ENCODE results near the gene TMEM86B. TPM values are rescaled to one million over a fixed set of nuclear protein-coding genes. Genes with fewer than 3 reads are reported as not detected.

TMEM86B gene
- total and polyA plus RNA-seq, 3 donors from 2014 or later = 12.8 to 13.9 (median 13.4) TPM

DNA sequence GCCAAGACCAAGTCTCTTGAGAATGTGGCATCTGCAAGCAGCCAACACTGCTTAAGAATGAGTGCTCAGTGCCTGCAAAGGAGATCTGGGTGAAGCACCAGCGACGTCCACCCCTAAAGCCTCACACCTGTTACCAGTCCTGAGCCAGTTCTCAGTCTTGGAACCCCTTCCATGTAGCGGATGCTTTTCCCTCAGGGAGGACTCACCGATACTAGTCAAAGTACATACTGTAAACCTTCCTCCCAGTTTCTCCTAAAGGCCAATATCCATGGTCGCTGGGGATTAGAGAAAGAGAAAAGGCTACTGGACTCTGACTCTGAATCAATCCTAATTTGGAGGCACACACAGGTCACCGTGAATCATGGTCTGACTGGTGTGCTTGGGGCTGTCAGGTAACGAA, 15.0 kb downstream of the TMEM86B start:
- Histone ChIP-seq H3K4me3 (no peak overlapping the region), H3K9me3 (no peaks in the 10 kb centered on the region), H3K27me3 (no peaks in the 10 kb centered on the region), H3K36me3 (ENCODE audit: low read depth, missing control alignments) (no peaks in the 10 kb centered on the region), H3K4me1 (peaks cover 11% of the 10 kb centered on the region), H3K27ac (no peak overlapping the region)
- TF ChIP-seq CTCF (IDR thresholded peaks at IDR 0.05) (no peak), POLR2A (IDR thresholded peaks at IDR 0.05) (no peak)
- intact Hi-C loops (cut with DNase I; ENCODE audit: low total_unique reads) = no loop called here
- WGBS, 2 donors = 72 to 76% methylated on average over 6 to 7 of the region's 7 CpGs
- DNase-seq = no peak

GRCh38 chr19:55212447-55212846, 16.1 kb downstream of the TMEM86B start:
- intact Hi-C loops (cut with DNase I; ENCODE audit: low total_unique reads) = no loop called here
- DNase-seq = no peak
- peaks cover 11% of the 10 kb centered on the region for H3K4me1 ChIP-seq
- H3K9me3 ChIP-seq = no peaks in the 10 kb centered on the region
- no peaks in the 10 kb centered on the region for H3K36me3 ChIP-seq (ENCODE audit: low read depth, missing control alignments)
- TF ChIP-seq CTCF (IDR thresholded peaks at IDR 0.05) (no peak), POLR2A (IDR thresholded peaks at IDR 0.05) (no peak)
- no peaks in the 10 kb centered on the region for H3K27me3 ChIP-seq
- no peak overlapping the region for H3K27ac ChIP-seq
- H3K4me3 ChIP-seq = no peak overlapping the region
- 83 to 89% methylated on average over 3 of the region's 3 CpGs for WGBS, 2 donors

DNA sequence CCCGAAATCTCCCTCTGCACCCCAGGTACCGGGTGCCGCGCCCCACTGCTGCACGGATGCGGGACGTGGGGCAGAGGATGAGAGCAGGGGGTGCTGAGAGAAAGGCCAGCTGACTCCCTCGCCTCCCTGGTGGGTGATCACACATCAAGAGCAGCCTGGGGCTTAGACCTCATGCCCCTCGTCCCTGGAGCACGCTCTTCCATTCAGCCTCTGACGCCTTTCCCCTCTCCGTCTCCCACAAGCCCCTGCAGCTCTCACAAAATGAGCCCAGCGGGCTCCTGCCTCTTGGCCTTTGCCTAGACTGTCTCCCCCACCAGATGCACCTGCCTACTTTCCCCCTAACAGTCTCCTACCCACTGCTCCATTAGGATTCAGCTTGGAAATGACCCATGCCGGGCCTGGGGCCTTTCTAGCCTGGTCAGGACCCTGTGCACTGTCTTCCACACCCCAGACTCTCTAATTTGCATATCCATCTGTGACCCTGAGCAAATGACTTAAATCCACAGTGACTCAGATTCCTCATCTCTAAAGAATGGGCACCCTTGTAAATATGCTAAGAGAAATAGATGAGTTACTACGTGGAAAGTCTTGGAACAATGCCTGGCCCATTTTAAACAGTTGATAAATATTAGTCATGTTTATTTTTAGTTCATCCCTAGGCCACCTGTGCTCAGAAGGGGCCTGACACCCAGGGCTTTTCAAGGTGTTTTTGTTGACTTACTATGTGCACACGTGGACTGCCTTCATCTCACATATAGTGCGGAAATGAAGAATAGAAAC, 18.7 kb downstream of the TMEM86B start:
- H3K27ac ChIP-seq = no peak overlapping the region
- no peak for DNase-seq
- H3K27me3 ChIP-seq = no peaks in the 10 kb centered on the region
- peaks cover 5% of the 10 kb centered on the region for H3K4me1 ChIP-seq
- 65 to 71% methylated on average over 16 to 17 of the region's 17 CpGs for WGBS, 2 donors
- intact Hi-C loops (cut with DNase I; ENCODE audit: low total_unique reads) = no loop called here
- no peaks in the 10 kb centered on the region for H3K36me3 ChIP-seq (ENCODE audit: low read depth, missing control alignments)
- TF ChIP-seq POLR2A (IDR thresholded peaks at IDR 0.05) (no peak), CTCF (IDR thresholded peaks at IDR 0.05) (no peak)
- H3K4me3 ChIP-seq = no peak overlapping the region
- no peaks in the 10 kb centered on the region for H3K9me3 ChIP-seq

DNA sequence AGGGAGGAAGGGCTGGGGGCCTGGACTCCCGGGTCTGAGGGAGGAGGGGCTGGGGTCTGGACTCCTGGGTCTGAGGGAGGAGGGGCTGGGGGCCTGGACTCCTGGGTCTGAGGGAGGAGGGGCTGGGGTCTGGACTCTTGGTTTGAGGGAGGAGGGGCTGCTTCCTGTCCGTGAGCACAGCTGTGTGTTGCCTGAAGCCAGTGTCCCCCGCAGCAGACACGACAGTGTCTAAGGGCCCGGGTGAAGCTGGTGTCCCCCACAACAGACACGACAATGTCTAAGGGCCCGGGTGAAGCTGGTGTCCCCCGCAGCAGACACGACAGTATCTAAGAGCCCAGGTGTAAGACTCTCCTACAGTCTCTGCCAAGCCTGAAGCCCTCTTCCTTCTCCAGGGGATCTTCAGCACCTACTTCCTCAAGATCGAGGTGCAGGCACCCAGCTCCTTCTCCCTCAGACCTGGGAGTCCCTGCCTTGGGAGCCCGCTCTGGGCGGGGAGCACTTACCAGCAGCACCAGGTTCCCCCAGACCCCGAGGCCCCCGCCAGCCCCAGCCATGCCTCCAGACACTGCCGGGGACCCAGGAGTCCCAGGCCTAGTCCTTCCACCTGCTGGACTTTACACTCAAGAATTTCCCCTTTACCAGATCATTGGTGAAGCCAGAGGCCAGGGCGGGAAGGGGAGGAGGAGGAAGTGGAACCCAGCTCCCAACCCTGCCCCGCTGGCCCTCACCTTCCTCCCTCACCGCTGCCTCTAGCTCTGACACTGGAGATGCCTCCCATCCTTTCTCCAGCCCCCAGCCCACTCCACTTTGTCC, 19.5 kb downstream of the TMEM86B start, which contains the start of gene PTPRH:
PTPRH (minus strand) TSS at position 622 of the 813 bp plus-strand sequence; CDS start at position 554, 68 bp downstream.
- no peak within 1 kb of the TSS for H3K4me3 ChIP-seq
- TF ChIP-seq POLR2A (IDR thresholded peaks at IDR 0.05) (no peak), CTCF (IDR thresholded peaks at IDR 0.05) (no peak)
- no peaks in the 10 kb centered on the region for H3K36me3 ChIP-seq (ENCODE audit: low read depth, missing control alignments)
- 45 to 61% methylated on average over 11 to 17 of the region's 18 CpGs for WGBS, 2 donors
- intact Hi-C loops (cut with DNase I; ENCODE audit: low total_unique reads) = no loop called here
- H3K27ac ChIP-seq = no peak within 1 kb of the TSS
- H3K27me3 ChIP-seq = no peaks in the 10 kb centered on the region
- DNase-seq = no peak
- peaks cover 5% of the 10 kb centered on the region for H3K4me1 ChIP-seq
- no peaks in the 10 kb centered on the region for H3K9me3 ChIP-seq

Measured in testis (tissue), 3 donors.